ENCODE data around the gene SORT1. TPM values are rescaled to one million over a fixed set of nuclear protein-coding genes. Genes with fewer than 3 reads are reported as not detected.

Gene SORT1
- total and polyA plus RNA-seq, 2 of the 13 experiments (the other 11 are each of a cell fraction or from before 2014, with no cell fraction given) = 32.4 to 93.0 TPM

GRCh38 chr1:109426281-109427170 is 28.8 kb upstream of the SORT1 start, which contains the start of gene PSMA5 (continued):
- TF ChIP-seq ZNF615 (CRISPR knock-in tag; IDR thresholded peaks at IDR 0.05; ENCODE audit: borderline replicate concordance) (no peak), PITX1 (CRISPR knock-in tag; IDR thresholded peaks at IDR 0.05) (peak; percentile 97), DMAP1 (CRISPR knock-in tag; IDR thresholded peaks at IDR 0.05) (peak; percentile 86; the same call in 1 of the 2 replicates), ZNF619 (CRISPR knock-in tag; IDR thresholded peaks at IDR 0.05) (peak; percentile 14; the same call in 1 of the 2 replicates), ZNF703 (CRISPR knock-in tag; IDR thresholded peaks at IDR 0.05; ENCODE audit: borderline replicate concordance) (no peak; the same call in 1 of the 2 replicates), REST (IDR thresholded peaks at IDR 0.05; ENCODE audit: borderline replicate concordance in 1 of 2, low read depth in 1 of 2, low read length in 2 of 2) (peak in 1 of 2 experiments; percentile 30; a peak in 1 of 4 replicates), RFX1 (IDR thresholded peaks at IDR 0.05) (peak; percentile 85), SMC3 (IDR thresholded peaks at IDR 0.05; ENCODE audit: low read length) (0 out of 2 replicates have a peak, but pooled peaks have one; percentile 6), ZBTB34 (CRISPR knock-in tag; IDR thresholded peaks at IDR 0.05) (0 out of 2 replicates have a peak, but pooled peaks have one; percentile 57), RXRB (CRISPR knock-in tag; IDR thresholded peaks at IDR 0.05; ENCODE audit: borderline replicate concordance) (0 out of 2 replicates have a peak, but pooled peaks have one; percentile 23), ATF5 (CRISPR knock-in tag; IDR thresholded peaks at IDR 0.05; ENCODE audit: low read depth) (peak; percentile 40; the same call in 1 of the 2 replicates), SNAPC2 (CRISPR knock-in tag; IDR thresholded peaks at IDR 0.05) (no peak), FOXC1 (CRISPR knock-in tag; IDR thresholded peaks at IDR 0.05; ENCODE audit: borderline replicate concordance) (no peak), SAFB2 (CRISPR knock-in tag; IDR thresholded peaks at IDR 0.05; ENCODE audit: borderline replicate concordance, low read depth) (peak; percentile 55; the same call in 1 of the 2 replicates), MBD4 (IDR thresholded peaks at IDR 0.05; ENCODE audit: borderline replicate concordance, low read length) (no peak), ONECUT2 (CRISPR knock-in tag; IDR thresholded peaks at IDR 0.05) (no peak), ZSCAN29 (CRISPR knock-in tag; conservative IDR thresholded peaks at IDR 0.05) (peak; percentile 47; the same call in 1 of the 2 replicates), ZNF607 (CRISPR knock-in tag; IDR thresholded peaks at IDR 0.05; ENCODE audit: borderline replicate concordance) (peak; percentile 63; the same call in 1 of the 2 replicates), POLR2A (IDR thresholded peaks at IDR 0.05; ENCODE audit: insufficient read depth in 1 of 2, low read depth in 2 of 2, low read length in 2 of 2) (peak; percentile 97), HHEX (CRISPR knock-in tag; IDR thresholded peaks at IDR 0.05) (no peak), ZNF468 (CRISPR knock-in tag; IDR thresholded peaks at IDR 0.05) (no peak), THYN1 (CRISPR knock-in tag; IDR thresholded peaks at IDR 0.05; ENCODE audit: borderline replicate concordance, low read depth) (no peak)
